ENCODE results near the gene MMP24OS. TPM values are rescaled to one million over a fixed set of nuclear protein-coding genes. Genes with fewer than 3 reads are reported as not detected.
"Not testable (repeated sequence)": the region's sequence is repeated elsewhere in the genome, so short reads cannot be mapped to it uniquely, and the experiment has no call there.

The MMP24OS gene
- 10 to 100 TPM; 27.5 to 54.7 (median 33.1) TPM for polyA plus RNA-seq (ENCODE audit: insufficient read length in 4 of 4)

- peak in 3 of 4 donors; percentile 54 to 74 (median 65) for DNase-seq (ENCODE audit: low read depth in 4 of 4, low spot score in 3 of 4)
Measured at GRCh38 chr20:35277531-35278395, at the start of gene MMP24OS. Gene MMP24OS (minus strand): TSS chr20:35278122. CDS start chr20:35277929, 193 bp downstream.

GRCh38 chr20:35327074-35327976, 49.4 kb upstream of the MMP24OS start:
- no peak for DNase-seq (ENCODE audit: low read depth in 4 of 4, low spot score in 3 of 4)

GRCh38 chr20:35326740-35327073, 48.8 kb upstream of the MMP24OS start:
- DNase-seq (ENCODE audit: low read depth in 4 of 4, low spot score in 3 of 4): no peak

- DNase-seq (ENCODE audit: low read depth in 4 of 4, low spot score in 3 of 4): no peak
Measured at GRCh38 chr20:35326021-35326739, 48.3 kb upstream of the MMP24OS start.

- no peak for DNase-seq (ENCODE audit: low read depth in 4 of 4, low spot score in 3 of 4)
Measured at GRCh38 chr20:35325401-35325800, 47.5 kb upstream of the MMP24OS start.

GRCh38 chr20:35320396-35321126, 42.6 kb upstream of the MMP24OS start:
- no peak for DNase-seq (ENCODE audit: low read depth in 4 of 4, low spot score in 3 of 4)

GRCh38 chr20:35319871-35320197, 41.9 kb upstream of the MMP24OS start:
- DNase-seq (ENCODE audit: low read depth in 4 of 4, low spot score in 3 of 4): no peak

GRCh38 chr20:35319192-35319870, 41.4 kb upstream of the MMP24OS start:
- no peak for DNase-seq (ENCODE audit: low read depth in 4 of 4, low spot score in 3 of 4)

GRCh38 chr20:35318502-35319157, 40.7 kb upstream of the MMP24OS start:
- no peak for DNase-seq (ENCODE audit: low read depth in 4 of 4, low spot score in 3 of 4)

- DNase-seq (ENCODE audit: low read depth in 4 of 4, low spot score in 3 of 4): no peak
Measured at GRCh38 chr20:35317416-35318210, 39.7 kb upstream of the MMP24OS start.

GRCh38 chr20:35316086-35316485, 38.2 kb upstream of the MMP24OS start:
- no peak for DNase-seq (ENCODE audit: low read depth in 4 of 4, low spot score in 3 of 4)

GRCh38 chr20:35315632-35316020, 37.7 kb upstream of the MMP24OS start:
- DNase-seq (ENCODE audit: low read depth in 4 of 4, low spot score in 3 of 4): not testable (repeated sequence)

GRCh38 chr20:35314816-35315631, 37.1 kb upstream of the MMP24OS start:
- no peak for DNase-seq (ENCODE audit: low read depth in 4 of 4, low spot score in 3 of 4)

GRCh38 chr20:35312318-35312717, 34.4 kb upstream of the MMP24OS start:
- no peak for DNase-seq (ENCODE audit: low read depth in 4 of 4, low spot score in 3 of 4)

GRCh38 chr20:35311822-35312221, 33.9 kb upstream of the MMP24OS start:
- DNase-seq (ENCODE audit: low read depth in 4 of 4, low spot score in 3 of 4): no peak

GRCh38 chr20:35311409-35311808, 33.5 kb upstream of the MMP24OS start:
- DNase-seq (ENCODE audit: low read depth in 4 of 4, low spot score in 3 of 4): no peak

Data from left renal pelvis (tissue), 4 donors.